Measurements from ENCODE around the gene FNIP2.

DNA sequence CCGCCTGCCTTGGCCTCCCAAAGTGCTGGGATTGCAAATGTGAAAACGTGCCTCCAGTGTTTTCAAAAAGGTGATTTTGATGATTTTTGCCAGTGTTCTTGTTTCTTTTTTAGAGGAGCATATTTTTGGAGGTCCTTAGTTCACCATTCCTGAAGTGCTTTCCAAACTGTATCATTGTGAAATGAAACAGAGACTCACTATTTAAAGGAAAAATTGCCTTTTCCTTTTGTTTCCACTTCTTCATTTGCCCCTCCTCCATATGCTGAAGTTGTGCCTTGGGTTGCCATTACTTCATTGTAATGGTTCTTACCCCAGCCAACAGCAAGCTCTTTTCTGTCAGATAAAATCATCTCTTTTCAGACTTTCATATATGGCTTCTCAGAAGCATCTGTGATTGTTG, 164.4 kb downstream of the FNIP2 start:
- TF ChIP-seq TARDBP (IDR thresholded peaks at IDR 0.05) (no peak), FOXM1 (IDR thresholded peaks at IDR 0.05; ENCODE audit: borderline replicate concordance) (no peak), SP1 (IDR thresholded peaks at IDR 0.05) (no peak), ARNT (IDR thresholded peaks at IDR 0.05) (no peak), L3MBTL2 (conservative IDR thresholded peaks at IDR 0.05) (no peak), NFRKB (IDR thresholded peaks at IDR 0.05) (no peak), FOXA1 (IDR thresholded peaks at IDR 0.05) (no peak), ZNF384 (IDR thresholded peaks at IDR 0.05) (no peak), BHLHE40 (IDR thresholded peaks at IDR 0.05; ENCODE audit: borderline replicate concordance) (no peak), LEF1 (IDR thresholded peaks at IDR 0.05; ENCODE audit: borderline replicate concordance) (no peak), ELF4 (IDR thresholded peaks at IDR 0.05) (no peak), SUZ12 (IDR thresholded peaks at IDR 0.05) (no peak), CTBP1 (IDR thresholded peaks at IDR 0.05; ENCODE audit: borderline replicate concordance) (no peak), FOXK2 (IDR thresholded peaks at IDR 0.05) (no peak)

Data from HEK293T (cell line).